Measurements from ENCODE around the gene CACNA2D3.

DNA sequence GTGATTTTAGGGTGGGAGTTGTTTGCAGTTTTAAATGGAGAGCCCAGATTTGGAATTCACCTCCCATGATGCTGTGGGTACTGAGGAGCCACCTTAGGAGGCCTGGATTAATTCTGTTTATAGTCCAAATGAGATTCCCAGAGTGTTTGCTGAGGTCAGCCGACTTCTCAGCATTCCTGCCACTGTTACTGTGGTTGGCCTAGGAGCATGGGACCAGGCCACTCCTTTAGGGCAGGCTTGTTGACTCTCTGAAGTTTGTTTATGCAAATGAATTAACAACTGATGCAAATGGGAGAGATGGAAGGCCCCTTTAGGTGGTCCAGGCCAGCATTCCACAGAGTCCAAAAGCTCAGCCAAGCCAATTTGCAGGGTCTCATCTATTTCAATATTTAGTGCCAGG is 46.1 kb downstream of the CACNA2D3 start:
- no peak for TF ChIP-seq POLR2AphosphoS5 (IDR thresholded peaks at IDR 0.05; ENCODE audit: low read depth, low read length)
- TF ChIP-seq REST (IDR thresholded peaks at IDR 0.05; ENCODE audit: insufficient read depth in 1 of 2, low read depth in 2 of 2, low read length in 2 of 2): no peak
- TF ChIP-seq TAF1 (IDR thresholded peaks at IDR 0.05; ENCODE audit: borderline replicate concordance, insufficient read depth, low read length): no peak
